A549 (cell line): ENCODE measurements around the gene MTIF3. TPM values are rescaled to one million over a fixed set of nuclear protein-coding genes. Genes with fewer than 3 reads are reported as not detected.

ENCODE experiments used
- ATAC-seq, 2 experiments: fragments of 200-7000 bp in 1 of 2; fragments of >200 bp in 1 of 2; cut with Nextera tagmentation in 1 of 2; cut with Tn5 transposase in 1 of 2; 3 replicates each; pipeline versions ENCODE4 v1.8.0 to v1.9.1; 2018 to 2020; ENCODE audit warnings: mild to moderate bottlenecking in 1 of 2, moderate library complexity in 1 of 2
- CTCF ChIA-PET: fragments of 300-600 bp; sonication (Branson Sonifier 250); formaldehyde crosslinking; extraction: SDS; loops from one replicate; lab custom pipeline; 2021; ENCODE audit warnings: antibody characterized with exemption, inconsistent platforms; lab: Yijun Ruan, JAX
- POLR2A ChIA-PET: fragments of 350-600 bp; formaldehyde crosslinking; extraction: SDS; loops from one replicate; lab custom pipeline; 2021; ENCODE audit warnings: antibody characterized with exemption, inconsistent platforms; lab: Yijun Ruan, JAX
- DNase-seq, 2 experiments: peaks; one replicate each; pipeline versions ENCODE4 v3.0.0 to v3.0.0-alpha.2; 2011 to 2016; ENCODE audit warnings: low read depth in 1 of 2, low spot score in 1 of 2
- FAIRE-seq: peaks from 2 replicates; lab custom pipeline; 2011; peaks lifted over from hg19 to GRCh38; lab: Jason Lieb, UNC
- H3K27ac ChIP-seq, 2 experiments: fragments of >200 bp; sonication (Bioruptor Twin); formaldehyde crosslinking; 3 replicates each; pipeline ENCODE4 v1.5.1; 2016 to 2017
- H3K4me1 ChIP-seq: fragments of >200 bp; sonication (Bioruptor Twin); formaldehyde crosslinking; 3 replicates; pipeline ENCODE4 v1.6.1; 2016
- H3K4me2 ChIP-seq: fragments of >200 bp; sonication (Bioruptor Twin); formaldehyde crosslinking; 3 replicates; pipeline ENCODE4 v1.6.1; 2016
- H3K4me3 ChIP-seq: fragments of >200 bp; sonication (Bioruptor Twin); formaldehyde crosslinking; 3 replicates; pipeline ENCODE4 v1.5.1; 2016
- H3K9me3 ChIP-seq: fragments of >200 bp; sonication (Bioruptor Twin); formaldehyde crosslinking; 3 replicates; pipeline ENCODE4 v1.6.1; 2016
- ATOH8 ChIP-seq: fragments of 250-450 bp; sonication (Bioruptor Pico); IDR thresholded peaks from 2 replicates; pipeline ENCODE4 v1.5.0; 2020; ENCODE audit warnings: low read depth, mild to moderate bottlenecking, moderate library complexity
- BHLHE40 ChIP-seq: IDR thresholded peaks from 2 replicates; pipeline ENCODE4 v1.6.1; 2012; ENCODE audit warnings: low read depth, low read length, inconsistent platforms
- CBX8 ChIP-seq: fragments of 200-600 bp; sonication (generic); IDR thresholded peaks from 2 replicates; pipeline ENCODE4 v1.6.1; 2016
- CHD2 ChIP-seq: fragments of 150-350 bp; IDR thresholded peaks from 2 replicates; pipeline ENCODE4 v1.6.1; 2014; ENCODE audit warnings: low read length; ENCODE audit not compliant: partially characterized antibody
- CHD4 ChIP-seq: fragments of 200-600 bp; sonication (generic); IDR thresholded peaks from 2 replicates; pipeline ENCODE4 v1.6.1; 2016; ENCODE audit warnings: antibody characterized with exemption, mild to moderate bottlenecking, borderline replicate concordance
- FOXS1 ChIP-seq: fragments of 250-450 bp; sonication (Bioruptor Pico); IDR thresholded peaks from 2 replicates; pipeline ENCODE4 v1.5.0; 2020; ENCODE audit warnings: mild to moderate bottlenecking, moderate library complexity
- GATA3 ChIP-seq: IDR thresholded peaks from 2 replicates; pipeline ENCODE4 v1.6.1; 2012; ENCODE audit warnings: borderline replicate concordance
- HES2 ChIP-seq: fragments of >200 bp; sonication (Bioruptor Twin); formaldehyde crosslinking; IDR thresholded peaks from 2 replicates; pipeline ENCODE4 v1.6.1; 2016
- HEYL ChIP-seq: fragments of 250-450 bp; sonication (Bioruptor Pico); IDR thresholded peaks from 2 replicates; pipeline ENCODE4 v1.8.0; 2021; ENCODE audit warnings: mild to moderate bottlenecking, moderate library complexity
- HMGXB4 ChIP-seq: fragments of 250-450 bp; sonication (Bioruptor Pico); IDR thresholded peaks from 2 replicates; pipeline ENCODE4 v1.5.0; 2021; ENCODE audit warnings: mild to moderate bottlenecking, moderate library complexity, borderline replicate concordance
- HOXB13 ChIP-seq: fragments of 250-450 bp; sonication (Bioruptor Pico); IDR thresholded peaks from 2 replicates; pipeline ENCODE4 v1.5.0; 2020; ENCODE audit warnings: low read depth, mild to moderate bottlenecking, moderate library complexity
- HOXB5 ChIP-seq: fragments of 250-450 bp; sonication (Bioruptor Pico); IDR thresholded peaks from 2 replicates; pipeline ENCODE4 v1.5.0; 2020; ENCODE audit warnings: mild to moderate bottlenecking, moderate library complexity
- JUN ChIP-seq, 2 experiments: fragments of >200 bp; sonication (Bioruptor Twin); formaldehyde crosslinking; IDR thresholded peaks; 2 replicates in 1 of 2; 3 replicates in 1 of 2; pipeline ENCODE4 v1.6.1; 2016 to 2017
- JUNB ChIP-seq: fragments of >200 bp; sonication (Bioruptor Twin); formaldehyde crosslinking; IDR thresholded peaks from 2 replicates; pipeline ENCODE4 v1.6.1; 2016
- PBX3 ChIP-seq: IDR thresholded peaks from 2 replicates; pipeline ENCODE4 v1.6.1; 2012
- POLR2AphosphoS2 ChIP-seq: conservative IDR thresholded peaks from 2 replicates; pipeline ENCODE4 v1.6.1; 2012; ENCODE audit warnings: low read length, improper control_type of control experiment, inconsistent platforms
- REST ChIP-seq: fragments of 200-600 bp; sonication (generic); IDR thresholded peaks from 2 replicates; pipeline ENCODE4 v1.6.1; 2016; ENCODE audit warnings: antibody characterized with exemption, mild to moderate bottlenecking, moderate library complexity
- SREBF2 ChIP-seq: fragments of 450-650 bp; IDR thresholded peaks from 2 replicates; pipeline ENCODE4 v1.6.1; 2014; ENCODE audit warnings: mild to moderate bottlenecking, moderate library complexity
- TP53 ChIP-seq: fragments of 250-450 bp; sonication (Bioruptor Pico); IDR thresholded peaks from 2 replicates; pipeline ENCODE4 v1.5.0; 2021; ENCODE audit warnings: mild to moderate bottlenecking, moderate library complexity
- ZC3H11A ChIP-seq: fragments of 450-650 bp; IDR thresholded peaks from 2 replicates; pipeline ENCODE4 v1.6.1; 2014; ENCODE audit warnings: antibody characterized with exemption, mild to moderate bottlenecking
- WGBS: methylation state at CpG from one replicate; pipeline ENCODE4 v1.1.6; 2017; ENCODE audit errors: missing lambda C conversion rate; 5-methylcytosine and 5-hydroxymethylcytosine counted together
- polyA plus RNA-seq, 4 experiments: library from polyadenylated mRNA; depleted of rRNA in 3 of 4; stranded (reverse); fragments of >200 nt; fragmentation: RNase III in 1 of 4; extraction: RNeasy Plus Mini Kit Qiagen cat#74134 plus additional on column Dnase treatment in 1 of 4; gene quantifications; 2 replicates in 3 of 4; 3 replicates in 1 of 4; pipeline ENCODE4 v1.2.3, GENCODE V29; 2011 to 2017

The MTIF3 gene
- polyA plus RNA-seq, 2 of the 4 experiments (the other 2 are of a cell fraction): 31.7 to 61.8 TPM

- TF ChIP-seq PBX3 (no peak), HOXB13 (CRISPR knock-in tag) (no peak), SREBF2 (no peak), GATA3 (no peak), JUNB (no peak)
- TF ChIP-seq, all 56 proteins: peak for 0
Measured at GRCh38 chr13:27395007-27395510, 55.3 kb downstream of the MTIF3 start (continued).

GRCh38 chr13:27393101-27393500 lies 57.3 kb downstream of the MTIF3 start:
- H3K4me1 ChIP-seq: no peaks in the 10 kb centered on the region
- FAIRE-seq: no peak
- 10% methylated on average over 4 of the region's 4 CpGs for WGBS
- CTCF ChIA-PET: interaction anchor here (0.6 to 2.0 kb wide), 3 partner anchors 9 to 434 kb away, joined by 3 to 6 read pairs (median 3); no protein-coding TSS in a partner anchor
- no peak overlapping the region for H3K27ac ChIP-seq
- no peak for ATAC-seq
- no peak for DNase-seq
- H3K9me3 ChIP-seq: no peaks in the 10 kb centered on the region
- H3K4me2 ChIP-seq: no peak overlapping the region
- TF ChIP-seq ATOH8 (CRISPR knock-in tag) (no peak), CHD4 (no peak), HMGXB4 (CRISPR knock-in tag) (no peak), REST (no peak), CBX8 (no peak)
- POLR2A ChIA-PET: no interaction called here
- no peak overlapping the region for H3K4me3 ChIP-seq

GRCh38 chr13:27391471-27391870 lies 58.9 kb downstream of the MTIF3 start:
- ChIA-PET POLR2A (no interaction called here), CTCF (interaction anchor here (0.7 kb wide), 1 partner anchor 414 kb away, joined by 3 read pairs; no protein-coding TSS in a partner anchor)
- Histone ChIP-seq H3K27ac (no peak overlapping the region), H3K4me2 (no peak overlapping the region), H3K4me3 (no peak overlapping the region), H3K4me1 (no peaks in the 10 kb centered on the region), H3K9me3 (no peaks in the 10 kb centered on the region)
- FAIRE-seq (no peak), ATAC-seq (no peak), DNase-seq (no peak)
- 50% methylated on average over 2 of the region's 2 CpGs for WGBS
- TF ChIP-seq HOXB13 (CRISPR knock-in tag): no peak
- no peak for TF ChIP-seq JUNB
- no peak for TF ChIP-seq ZC3H11A
- no peak for TF ChIP-seq CHD2

GRCh38 chr13:27389891-27390290 lies 60.5 kb downstream of the MTIF3 start:
- ATAC-seq (no peak), FAIRE-seq (no peak), DNase-seq (no peak)
- POLR2A ChIA-PET: no interaction called here
- 81% methylated on average over 7 of the region's 7 CpGs for WGBS
- Histone ChIP-seq H3K4me3 (no peak overlapping the region), H3K4me1 (no peaks in the 10 kb centered on the region), H3K4me2 (no peak overlapping the region), H3K27ac (no peak overlapping the region), H3K9me3 (no peaks in the 10 kb centered on the region)
- CTCF ChIA-PET: interaction anchor here (1.0 to 1.9 kb wide), 4 partner anchors 15 to 595 kb away, joined by 3 to 6 read pairs (median 4); no protein-coding TSS in a partner anchor
- TF ChIP-seq FOXS1 (CRISPR knock-in tag) (no peak), BHLHE40 (no peak), HEYL (CRISPR knock-in tag) (no peak), HES2 (no peak), HOXB5 (CRISPR knock-in tag) (no peak), ATOH8 (CRISPR knock-in tag) (no peak), HOXB13 (CRISPR knock-in tag) (no peak), PBX3 (no peak), TP53 (CRISPR knock-in tag) (no peak), POLR2AphosphoS2 (no peak), JUN (IDR thresholded peaks at IDR 0.05) (no peak)
